Measurements from ENCODE around the gene HS6ST3.

GRCh38 chr13:96880419-96880818 is 790.5 kb downstream of the HS6ST3 start:
- TF ChIP-seq CTCF (IDR thresholded peaks at IDR 0.05; ENCODE audit: borderline replicate concordance, extremely low read depth, low read length, poor library complexity, severe bottlenecking) (no peak), EZH2 (IDR thresholded peaks at IDR 0.05; ENCODE audit: borderline replicate concordance, low read depth, low read length, severe bottlenecking) (no peak)

All from DND-41 (cell line).